GM21528 (cell line): Measurements from ENCODE around the gene OR13C9.
"Not testable (repeated sequence)": the region's sequence is repeated elsewhere in the genome, so short reads cannot be mapped to it uniquely, and the experiment has no call there.

Experiments used
- ATAC-seq: cut with Tn5 transposase; IDR thresholded peaks from one replicate; pipeline ENCODE4 v1.9.1; 2021; ENCODE audit warnings: mild to moderate bottlenecking, moderate library complexity; ENCODE audit not compliant: unreplicated experiment, low FRiP score

OR13C9 gene

GRCh38 chr9:104618104-104618503 is at the start of gene OR13C9:
Gene OR13C9, minus strand, starts transcription at chr9:104618204. Its CDS starts 0 bp downstream, at chr9:104618204.
- no peak for ATAC-seq

GRCh38 chr9:104658496-104659195 is 40.6 kb upstream of the OR13C9 start:
- no peak for ATAC-seq

- no peak for ATAC-seq
Measured at GRCh38 chr9:104635456-104635855, 17.5 kb upstream of the OR13C9 start.

- no peak for ATAC-seq
Measured at GRCh38 chr9:104633976-104634520, 16.0 kb upstream of the OR13C9 start.

GRCh38 chr9:104625964-104626363 is 8.0 kb upstream of the OR13C9 start:
- not testable (repeated sequence) for ATAC-seq

- ATAC-seq, result no peak
Measured at GRCh38 chr9:104617418-104617817, 586 bp downstream of the OR13C9 start.

GRCh38 chr9:104611213-104611612 is 6.8 kb downstream of the OR13C9 start:
- no peak for ATAC-seq

GRCh38 chr9:104608336-104608735 is 9.7 kb downstream of the OR13C9 start:
- no peak for ATAC-seq

- ATAC-seq, result no peak
Measured at GRCh38 chr9:104606152-104606551, 11.9 kb downstream of the OR13C9 start.

- ATAC-seq, result not testable (repeated sequence)
Measured at GRCh38 chr9:104605527-104605926, 12.5 kb downstream of the OR13C9 start, which contains the start of gene OR13C2. Gene OR13C2, minus strand, starts transcription at chr9:104605627. Its CDS starts 0 bp downstream, at chr9:104605627.

GRCh38 chr9:104604801-104605200 is 13.2 kb downstream of the OR13C9 start:
- no peak for ATAC-seq

- ATAC-seq, result not testable (repeated sequence)
Measured at GRCh38 chr9:104599313-104599712, 18.7 kb downstream of the OR13C9 start, which contains the start of gene OR13C5. Gene OR13C5, minus strand, starts transcription at chr9:104599413. Its CDS starts 0 bp downstream, at chr9:104599413.

GRCh38 chr9:104598749-104599148 is 19.3 kb downstream of the OR13C9 start:
- ATAC-seq, result not testable (repeated sequence)

- no peak for ATAC-seq
Measured at GRCh38 chr9:104589626-104590025, 28.4 kb downstream of the OR13C9 start.

GRCh38 chr9:104586496-104587180 is 31.4 kb downstream of the OR13C9 start:
- no peak for ATAC-seq

- ATAC-seq, result no peak
Measured at GRCh38 chr9:104580562-104580961, 37.4 kb downstream of the OR13C9 start.

- no peak for ATAC-seq
Measured at GRCh38 chr9:104577263-104577662, 40.7 kb downstream of the OR13C9 start.

- no peak for ATAC-seq
Measured at GRCh38 chr9:104575456-104575855, 42.5 kb downstream of the OR13C9 start.

- no peak for ATAC-seq
Measured at GRCh38 chr9:104572612-104573011, 45.4 kb downstream of the OR13C9 start.

GRCh38 chr9:104568868-104569267 is 49.1 kb downstream of the OR13C9 start, which contains the start of gene OR13C8:
Gene OR13C8, plus strand, starts transcription at chr9:104569168. Its CDS starts 0 bp downstream, at chr9:104569168.
- ATAC-seq, result no peak
